ENCODE measurements around the gene CDH4.
"Not testable (repeated sequence)": the region's sequence is repeated elsewhere in the genome, so short reads cannot be mapped to it uniquely, and the experiment has no call there.

Gene CDH4

DNA sequence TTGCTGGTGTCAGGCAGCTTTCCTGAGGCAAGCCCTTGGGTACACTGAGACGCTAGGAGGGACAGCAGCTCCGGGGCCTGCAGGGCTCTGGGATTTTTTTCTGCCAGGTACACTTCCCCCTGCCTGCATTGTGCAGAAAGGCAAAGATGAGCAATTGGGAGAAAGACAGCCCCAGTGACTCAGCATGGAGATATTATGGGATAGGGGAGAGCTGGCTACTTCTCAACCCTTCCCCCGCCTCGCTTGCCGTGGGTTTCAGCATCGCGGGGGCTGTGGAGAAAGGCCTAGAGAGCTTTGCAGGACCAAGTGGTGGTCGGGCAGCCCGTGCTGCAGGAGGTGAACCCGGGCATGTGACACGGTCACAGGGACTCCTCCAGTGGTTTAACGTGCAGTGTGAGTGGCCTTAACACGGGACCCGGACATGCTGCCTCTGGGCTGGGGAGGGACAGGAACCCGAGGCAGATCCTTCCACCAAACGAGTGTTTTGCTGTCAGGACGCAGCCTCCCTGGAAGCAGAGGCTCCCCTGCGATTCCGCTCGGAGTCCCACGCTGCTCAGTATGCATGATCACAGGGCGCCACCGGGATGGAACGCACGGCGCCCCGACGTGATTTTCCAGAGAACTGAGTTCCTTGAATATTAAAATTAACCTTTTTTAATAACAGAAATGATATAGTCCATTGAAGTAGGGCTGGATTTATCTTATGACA, 139.9 kb downstream of the CDH4 start:
- DNase-seq: no peak

DNA sequence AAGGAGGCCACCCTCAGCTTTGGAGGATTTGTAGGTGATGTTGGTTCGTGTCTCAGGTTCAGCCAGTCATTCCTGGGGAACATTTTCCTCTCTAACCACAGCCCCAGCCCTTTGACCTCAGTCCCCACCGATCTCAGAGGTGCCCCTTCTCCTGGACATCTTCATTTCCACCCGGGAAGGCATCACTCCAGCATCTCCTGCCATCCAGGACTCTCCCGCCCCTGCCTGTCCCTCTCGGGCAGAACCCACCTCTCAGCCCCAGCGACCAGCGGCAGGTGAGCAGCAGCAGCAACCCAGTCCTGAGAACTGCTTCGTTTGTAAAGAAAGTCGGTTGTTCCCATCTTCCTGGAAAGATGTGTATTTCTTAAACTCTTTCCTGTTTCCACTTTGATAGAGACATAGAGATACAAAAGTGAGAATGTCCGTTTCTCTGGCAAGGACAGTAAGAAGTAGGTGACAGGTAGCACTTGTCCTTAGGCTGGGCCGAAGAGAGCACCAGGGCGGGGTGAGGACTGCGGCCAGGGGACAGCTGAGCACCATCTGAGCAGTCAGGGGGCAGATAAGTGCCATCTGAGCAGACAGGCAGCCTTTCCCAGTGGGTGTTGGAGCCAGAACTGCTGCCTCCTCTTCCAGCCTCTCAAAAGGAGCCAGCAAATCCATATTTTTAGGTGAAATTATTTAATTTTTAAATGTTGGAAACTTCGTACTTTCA, 142.2 kb downstream of the CDH4 start:
- no peak for DNase-seq

DNA sequence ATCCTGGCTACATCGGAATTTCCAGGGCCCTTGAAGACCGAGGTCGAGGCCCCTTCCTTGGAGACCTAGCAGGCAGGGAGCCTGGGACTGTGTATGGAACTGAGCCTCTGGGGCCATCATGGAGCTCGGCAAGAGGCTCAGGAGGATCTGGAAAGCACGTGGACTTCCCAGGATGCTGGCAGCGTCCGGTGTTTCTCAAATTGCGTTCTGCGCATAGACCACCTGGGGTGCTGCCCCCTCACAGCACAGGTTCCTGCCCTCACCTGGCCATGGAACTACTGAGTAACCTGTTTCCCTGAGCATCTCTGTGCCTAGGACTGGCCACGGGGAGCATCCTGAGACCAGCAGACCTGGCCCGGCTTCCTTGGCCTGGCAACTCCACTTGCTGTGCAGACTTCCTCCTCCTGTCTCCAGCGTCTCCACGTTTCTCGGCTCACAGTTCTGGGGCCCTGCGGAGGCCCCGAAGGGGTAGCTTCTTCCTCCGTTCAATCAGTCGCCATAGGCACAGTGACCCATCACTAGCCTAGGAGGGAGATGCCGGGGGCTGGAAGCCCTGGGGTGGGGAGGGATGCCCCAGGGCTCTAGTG, 144.3 kb downstream of the CDH4 start:
- no peak for DNase-seq

DNA sequence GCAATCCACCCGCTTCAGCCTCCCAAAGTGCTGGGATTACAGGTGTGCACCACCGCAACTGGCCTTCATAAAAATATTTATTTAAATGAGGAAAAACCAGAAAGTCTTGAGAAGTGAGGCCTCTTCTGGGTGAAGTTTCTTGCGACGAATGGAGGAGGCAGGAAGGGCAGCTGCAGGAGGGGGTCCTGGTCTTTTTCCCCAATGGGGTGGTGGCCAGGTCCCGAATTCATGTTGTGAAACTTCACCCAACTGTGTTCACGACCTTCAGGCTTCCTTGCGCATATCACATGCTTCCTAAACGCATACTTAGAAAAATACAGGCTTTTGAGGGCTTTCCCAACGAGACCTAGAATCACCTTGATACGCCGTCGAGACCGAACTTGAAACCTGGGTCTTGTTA, 145.1 kb downstream of the CDH4 start:
- DNase-seq: no peak

DNA sequence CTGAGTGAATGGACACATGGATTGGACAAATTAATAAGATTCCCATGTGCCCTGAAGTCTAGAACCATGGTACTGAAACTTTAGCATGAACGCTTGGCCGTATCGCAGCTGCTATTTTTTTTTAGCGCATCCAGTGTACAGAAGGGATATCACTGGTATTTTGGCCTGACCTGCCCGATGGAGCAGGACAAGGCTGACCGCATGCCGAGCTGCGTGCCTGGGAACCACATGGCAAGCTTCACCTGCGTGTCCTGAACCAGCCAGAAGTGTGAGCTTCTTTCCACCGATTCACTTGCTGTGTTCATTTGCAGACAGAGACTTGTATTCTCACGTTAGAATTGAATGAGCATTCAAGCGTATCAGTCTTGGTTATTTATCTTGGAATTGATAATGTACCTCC, 145.7 kb downstream of the CDH4 start:
- no peak for DNase-seq

DNA sequence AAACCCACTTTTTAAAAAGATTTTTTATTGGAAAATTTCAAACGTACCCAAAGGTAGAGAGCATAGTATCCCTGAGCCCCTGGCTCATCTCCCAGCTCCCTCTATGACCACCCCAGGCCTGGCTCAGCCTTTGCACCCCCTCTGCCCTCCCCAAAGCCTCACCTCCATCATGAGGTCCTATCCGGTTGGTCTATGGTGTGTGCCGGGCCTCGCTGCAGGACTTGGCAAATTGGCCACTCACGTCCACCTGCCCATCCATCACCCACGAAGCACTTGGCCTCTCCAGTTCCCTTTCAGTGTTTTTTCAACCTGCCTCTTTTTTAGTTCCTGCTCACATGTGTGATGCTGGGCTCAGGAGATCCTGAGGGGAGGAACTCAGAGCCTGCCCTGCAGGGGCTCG, 147.4 kb downstream of the CDH4 start:
- no peak for DNase-seq

DNA sequence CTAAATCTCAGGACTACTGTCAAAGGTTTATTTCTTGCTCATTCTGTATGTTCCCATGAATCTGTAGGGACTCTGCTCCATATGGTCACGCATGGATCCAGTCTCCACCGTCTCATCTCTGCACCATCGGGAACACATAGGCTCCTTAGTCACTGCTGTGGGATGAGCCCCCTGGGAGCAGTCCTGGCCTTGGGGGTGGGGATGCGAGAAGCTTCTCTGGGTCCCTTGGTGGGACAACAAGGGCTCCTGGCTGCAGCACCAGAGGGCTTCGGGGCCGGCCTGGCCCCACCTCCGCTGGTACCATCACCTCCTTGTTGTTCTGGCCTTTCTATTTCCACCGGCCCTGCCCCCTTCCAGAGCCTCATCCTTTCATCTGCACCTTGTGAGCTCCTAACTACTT, 148.4 kb downstream of the CDH4 start:
- no peak for DNase-seq

DNA sequence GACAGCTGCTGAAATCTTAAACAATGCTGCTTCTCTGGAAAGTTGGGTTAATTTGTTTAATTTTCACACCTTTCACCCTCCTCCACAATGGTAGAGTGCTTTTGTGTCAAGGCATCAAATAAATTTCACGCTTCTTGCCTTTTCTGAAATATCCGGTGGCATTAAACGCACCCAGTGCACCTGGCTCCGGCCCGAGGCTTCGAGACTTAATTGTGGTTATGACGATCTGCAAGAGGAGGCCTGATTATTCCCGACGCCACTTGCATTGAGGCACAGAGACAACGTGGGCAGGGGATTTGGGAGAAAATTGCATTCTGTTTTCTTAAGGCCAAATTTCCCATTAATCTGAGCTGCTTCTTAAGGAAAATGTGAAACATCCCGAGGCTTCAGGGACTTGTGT, 152.2 kb downstream of the CDH4 start:
- DNase-seq: no peak

DNA sequence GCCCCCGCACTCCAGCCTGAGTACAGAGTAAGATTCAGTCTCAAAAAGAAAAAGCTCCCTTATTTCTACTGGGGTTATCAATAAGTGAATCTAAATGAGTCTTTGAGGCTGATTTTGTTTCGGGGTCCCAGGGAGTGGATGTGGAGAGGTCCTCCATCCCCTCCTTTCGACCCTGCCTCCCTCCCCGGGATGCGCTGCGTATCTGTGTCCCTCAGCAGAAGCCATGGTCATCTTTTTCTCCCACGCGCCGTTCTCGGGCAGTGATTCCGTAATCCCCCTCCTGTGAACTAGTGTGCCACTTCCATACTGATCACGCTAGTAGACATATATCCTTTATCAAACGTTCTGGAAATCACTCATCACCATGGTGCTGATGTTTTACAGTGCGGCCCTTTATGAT, 152.9 kb downstream of the CDH4 start:
- no peak for DNase-seq

DNA sequence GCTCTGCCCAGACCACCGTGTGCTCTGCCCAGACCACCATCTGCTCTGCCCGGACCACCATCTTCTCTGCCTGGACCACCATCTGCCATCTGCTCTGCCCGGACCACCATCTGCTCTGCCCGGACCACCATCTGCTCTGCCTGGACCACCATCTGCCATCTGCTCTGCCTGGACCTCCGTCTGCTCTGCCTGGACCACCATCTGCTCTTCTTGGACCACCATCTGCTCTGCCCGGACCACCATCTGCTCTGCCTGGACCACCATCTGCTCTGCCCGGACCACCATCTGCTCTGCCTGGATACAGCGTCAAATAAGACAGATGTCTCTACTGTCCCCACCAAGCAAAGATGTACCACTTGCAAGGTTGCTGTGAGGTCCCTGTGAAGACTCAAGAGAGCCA, 154.7 kb downstream of the CDH4 start:
- not testable (repeated sequence) for DNase-seq

DNA sequence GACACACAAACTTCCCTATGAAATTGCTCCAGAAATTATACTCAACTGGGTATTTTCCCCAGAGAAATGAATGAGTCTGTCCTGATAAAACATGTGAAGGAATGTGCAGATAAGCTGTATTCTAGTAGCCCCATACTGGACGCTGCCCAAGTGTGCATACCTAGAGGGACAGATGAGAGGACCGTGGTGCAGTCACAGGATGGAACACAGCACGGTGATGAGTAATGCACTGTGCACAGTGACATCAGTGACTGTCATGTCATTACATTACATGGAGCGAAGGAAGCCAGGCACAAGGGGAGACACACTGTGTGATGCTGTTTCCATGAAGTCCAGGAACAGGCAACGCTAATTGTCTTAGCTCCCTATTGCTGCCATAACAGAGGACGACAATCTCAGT, 155.5 kb downstream of the CDH4 start:
- no peak for DNase-seq

DNA sequence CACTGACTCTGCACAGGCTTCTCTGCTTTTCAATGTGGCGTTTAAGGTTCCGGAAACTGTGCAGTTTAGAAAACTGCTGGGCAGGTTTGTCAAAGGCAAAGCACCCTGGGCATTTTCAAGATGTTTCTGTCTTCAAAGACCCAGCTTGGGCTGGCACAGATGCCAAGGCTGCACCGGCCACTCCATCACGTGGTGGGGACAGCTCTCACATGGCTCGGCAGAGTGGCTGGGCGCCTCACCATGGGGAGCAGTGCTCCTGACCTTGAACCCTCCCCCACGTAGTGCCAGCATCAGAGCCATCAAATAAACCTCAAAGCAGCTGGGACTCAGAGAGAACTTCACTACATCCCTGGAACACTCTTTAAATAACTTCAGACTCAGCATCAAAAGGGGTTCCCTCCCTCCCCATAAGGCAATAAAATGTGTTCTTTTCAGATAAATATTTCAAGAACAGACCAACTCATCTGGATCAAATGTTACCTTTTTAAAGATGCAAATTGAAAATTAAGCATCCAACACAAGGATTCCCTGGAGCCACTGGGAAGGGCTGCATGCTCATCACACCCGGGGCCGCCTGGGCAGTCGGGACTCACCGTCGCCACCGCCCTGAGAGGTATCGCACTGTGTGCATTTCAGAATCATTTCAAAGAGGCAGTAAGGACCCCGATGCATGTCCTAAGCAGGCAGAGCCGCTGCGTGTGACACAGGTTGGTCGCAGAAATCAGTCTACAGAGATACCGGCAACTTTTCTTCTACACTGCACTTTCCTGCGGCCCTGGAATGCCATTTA, 157.1 kb downstream of the CDH4 start:
- no peak for DNase-seq

DNA sequence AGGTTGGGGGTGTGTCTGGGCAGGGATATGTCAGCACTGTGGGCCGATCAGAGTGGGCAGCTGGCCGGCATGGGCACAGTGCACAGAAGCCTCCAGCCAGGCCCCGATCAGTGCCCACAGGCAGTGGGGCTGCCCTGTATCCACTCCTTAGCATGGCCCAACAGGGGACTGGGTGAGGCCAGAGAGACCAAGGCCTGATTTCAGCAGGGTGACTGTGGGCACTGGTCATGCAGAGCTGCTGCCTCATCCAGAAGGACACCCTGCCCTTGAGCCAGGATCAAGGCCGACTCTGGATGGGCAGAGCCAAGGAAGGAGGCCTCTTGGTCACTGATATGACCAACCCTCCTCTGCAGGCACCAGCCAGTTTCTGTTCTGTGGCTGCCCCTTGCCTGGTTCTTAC, 159.7 kb downstream of the CDH4 start:
- no peak for DNase-seq

DNA sequence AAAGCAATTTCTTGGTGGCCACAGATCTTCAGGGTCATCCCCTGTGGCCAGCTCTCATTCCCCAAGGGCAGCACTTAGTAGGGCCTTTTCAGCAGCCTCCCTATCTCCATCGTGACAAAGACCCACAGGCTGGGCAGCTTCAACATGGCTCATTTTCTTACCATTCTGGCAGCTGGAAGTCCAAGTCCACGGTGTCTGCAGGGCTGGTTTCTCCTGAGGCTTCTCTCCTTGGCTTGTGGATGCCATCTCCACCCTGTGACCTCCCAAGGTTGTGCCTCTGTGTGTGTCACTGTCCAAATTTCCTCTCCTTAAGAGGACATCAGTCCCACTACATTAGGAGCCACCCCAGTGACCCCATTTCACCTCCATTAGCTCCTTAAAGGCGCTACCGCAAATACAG, 161.7 kb downstream of the CDH4 start:
- no peak for DNase-seq

DNA sequence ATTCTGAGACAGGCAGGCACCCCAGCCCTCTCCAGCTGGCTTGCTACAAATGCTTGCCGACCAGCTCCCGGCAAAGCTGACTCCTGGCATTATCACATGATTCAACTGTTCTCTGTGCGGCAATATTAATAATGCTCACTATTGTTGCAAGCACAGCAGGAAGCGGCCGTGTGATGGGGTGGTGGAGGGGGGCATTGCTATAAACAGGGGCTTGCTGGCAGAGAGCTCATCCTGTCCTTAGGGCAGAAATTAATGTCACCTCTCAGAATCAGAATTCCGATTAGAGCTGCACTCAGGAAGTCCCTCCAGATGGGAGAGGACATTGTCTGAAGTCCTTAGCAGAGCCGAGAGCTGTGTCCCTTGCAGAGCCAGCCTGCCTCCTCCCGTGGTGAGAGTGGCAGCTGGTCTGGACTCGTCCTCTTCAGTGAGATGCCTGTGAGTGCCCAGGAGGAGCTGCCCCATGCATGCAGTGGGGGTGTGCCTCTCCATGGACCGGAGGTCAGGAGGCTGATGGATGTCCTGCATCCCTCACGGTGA, 162.5 kb downstream of the CDH4 start:
- DNase-seq: no peak

DNA sequence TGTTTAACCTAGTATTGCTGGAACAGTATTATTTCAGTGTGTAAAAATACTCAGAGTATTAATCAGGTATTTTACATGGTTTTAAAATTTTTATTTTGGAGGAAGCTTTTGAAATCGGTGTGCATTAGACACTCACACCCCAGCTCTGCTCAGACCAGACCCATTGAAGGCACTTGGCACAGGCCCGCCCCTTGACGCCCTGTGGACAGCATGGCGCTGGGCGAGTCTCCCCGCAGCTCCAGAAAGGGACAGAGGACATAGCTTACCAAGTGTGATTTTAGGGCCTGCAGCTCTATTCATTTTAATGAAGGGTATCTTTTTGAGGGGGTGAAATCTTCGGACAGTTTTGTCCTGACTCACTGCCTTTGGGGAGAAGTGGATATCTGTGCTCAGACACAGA, 164.5 kb downstream of the CDH4 start:
- DNase-seq: no peak

DNA sequence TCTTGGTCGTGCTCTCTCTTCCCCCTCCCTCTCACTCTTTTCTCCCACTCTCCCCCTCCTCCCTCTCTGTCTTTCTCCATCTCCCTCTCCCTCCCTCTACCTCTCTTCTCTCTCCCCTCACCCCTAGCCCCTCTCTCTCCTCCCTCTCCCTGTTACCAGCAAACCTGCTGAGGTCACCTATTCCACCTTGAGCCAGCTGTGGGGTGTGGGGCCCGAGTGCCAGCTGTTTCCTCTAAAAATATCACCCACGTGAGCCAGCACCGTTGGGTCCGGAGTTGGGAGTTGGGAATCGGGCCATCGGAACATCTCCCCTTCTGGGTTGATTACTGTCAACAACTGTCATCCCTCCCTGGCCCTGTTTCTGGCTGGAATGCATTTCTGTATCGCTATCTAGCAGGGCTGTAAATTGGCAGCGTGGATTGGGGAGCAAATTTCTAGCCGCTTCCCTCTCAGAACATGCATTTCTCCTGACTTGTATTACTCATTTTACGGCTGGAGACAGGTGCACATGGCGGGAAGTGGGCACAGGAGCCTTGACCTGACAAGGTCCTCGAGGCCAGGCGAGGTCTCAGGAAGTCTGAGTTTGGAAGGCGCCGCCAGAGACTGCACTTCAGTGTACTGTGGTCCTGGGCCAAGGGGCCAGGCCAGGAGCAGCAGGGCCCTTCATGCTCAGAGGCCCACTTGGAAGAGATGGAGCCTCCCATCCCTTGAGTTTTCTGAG, 165.3 kb downstream of the CDH4 start:
- no peak for DNase-seq

DNA sequence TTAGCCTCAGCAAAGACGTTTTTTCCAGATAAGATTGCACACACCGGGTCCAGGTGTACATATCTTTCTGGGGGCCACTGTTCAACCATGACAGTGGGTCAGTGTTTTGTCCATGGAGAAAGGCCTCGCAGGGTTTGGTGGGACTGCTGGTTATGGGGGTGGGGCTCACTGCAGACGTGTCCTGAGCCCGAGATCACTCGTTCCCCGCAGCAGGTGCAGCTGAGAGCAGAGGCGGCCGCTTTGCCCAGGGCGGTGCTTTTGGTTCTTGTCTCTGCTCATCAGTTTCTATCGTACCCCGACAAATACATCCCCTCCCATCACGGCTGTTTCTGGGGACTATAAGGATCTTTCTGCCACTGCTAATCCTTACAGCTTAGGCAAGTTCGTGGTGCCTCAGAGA, 166.9 kb downstream of the CDH4 start:
- no peak for DNase-seq

DNA sequence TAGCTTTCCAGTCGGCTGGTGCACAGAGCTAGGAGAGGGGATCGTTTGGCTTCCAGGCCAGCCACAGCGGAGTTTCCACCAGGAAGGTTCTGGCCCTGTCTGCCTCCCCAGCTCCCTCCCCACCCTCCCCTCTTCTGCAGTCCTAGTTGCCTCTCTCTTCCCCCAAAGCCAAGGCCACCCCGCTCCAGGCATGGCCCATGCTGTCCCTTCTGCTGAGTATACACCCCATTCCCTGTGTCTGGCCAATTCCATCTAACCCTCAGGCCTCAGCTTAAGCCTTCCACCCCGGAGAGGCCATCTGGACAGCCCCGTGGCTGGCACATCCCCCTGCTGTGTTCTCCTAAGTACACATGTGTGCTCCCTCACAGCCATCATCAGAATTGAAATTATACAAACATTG, 167.4 kb downstream of the CDH4 start:
- DNase-seq: no peak

DNA sequence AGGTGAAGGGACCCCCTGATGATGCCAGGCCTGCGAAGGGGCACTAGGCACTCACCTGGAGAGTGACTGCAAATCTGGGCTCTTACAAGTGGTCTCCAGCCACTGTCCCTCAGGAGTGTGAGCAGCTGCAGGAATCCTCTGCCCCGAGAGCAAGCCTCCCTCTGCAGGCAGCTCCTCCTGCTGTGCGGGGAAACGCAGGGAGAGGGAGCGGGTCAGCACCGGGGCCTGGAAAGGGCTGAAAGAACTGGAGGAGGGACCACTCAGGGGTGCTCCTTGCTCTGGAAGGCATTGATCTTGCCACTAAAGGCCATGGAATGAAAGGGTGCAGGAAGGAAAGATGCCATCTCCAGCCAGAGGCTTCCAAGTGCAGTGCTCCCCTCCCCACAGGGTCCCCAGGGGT, 168.0 kb downstream of the CDH4 start:
- no peak for DNase-seq

DNA sequence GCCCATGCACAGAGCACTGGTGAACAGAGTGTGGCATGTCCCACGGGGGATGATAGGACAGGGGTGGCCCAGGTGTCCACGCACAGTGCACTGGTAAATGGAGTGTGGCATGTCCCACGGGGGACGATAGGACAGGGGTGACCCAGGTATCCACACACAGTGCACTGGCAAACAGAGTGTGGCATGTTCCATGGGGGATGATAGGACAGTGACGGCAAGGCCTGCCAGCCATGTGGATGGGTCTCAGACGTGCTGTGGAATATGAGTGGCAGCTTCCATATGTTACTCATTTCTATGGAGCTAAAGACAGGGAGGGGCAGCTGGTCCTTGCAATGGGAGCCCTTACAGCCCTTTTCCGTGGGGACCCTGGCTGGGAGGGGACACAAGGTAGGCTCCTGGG, 168.7 kb downstream of the CDH4 start:
- no peak for DNase-seq

DNA sequence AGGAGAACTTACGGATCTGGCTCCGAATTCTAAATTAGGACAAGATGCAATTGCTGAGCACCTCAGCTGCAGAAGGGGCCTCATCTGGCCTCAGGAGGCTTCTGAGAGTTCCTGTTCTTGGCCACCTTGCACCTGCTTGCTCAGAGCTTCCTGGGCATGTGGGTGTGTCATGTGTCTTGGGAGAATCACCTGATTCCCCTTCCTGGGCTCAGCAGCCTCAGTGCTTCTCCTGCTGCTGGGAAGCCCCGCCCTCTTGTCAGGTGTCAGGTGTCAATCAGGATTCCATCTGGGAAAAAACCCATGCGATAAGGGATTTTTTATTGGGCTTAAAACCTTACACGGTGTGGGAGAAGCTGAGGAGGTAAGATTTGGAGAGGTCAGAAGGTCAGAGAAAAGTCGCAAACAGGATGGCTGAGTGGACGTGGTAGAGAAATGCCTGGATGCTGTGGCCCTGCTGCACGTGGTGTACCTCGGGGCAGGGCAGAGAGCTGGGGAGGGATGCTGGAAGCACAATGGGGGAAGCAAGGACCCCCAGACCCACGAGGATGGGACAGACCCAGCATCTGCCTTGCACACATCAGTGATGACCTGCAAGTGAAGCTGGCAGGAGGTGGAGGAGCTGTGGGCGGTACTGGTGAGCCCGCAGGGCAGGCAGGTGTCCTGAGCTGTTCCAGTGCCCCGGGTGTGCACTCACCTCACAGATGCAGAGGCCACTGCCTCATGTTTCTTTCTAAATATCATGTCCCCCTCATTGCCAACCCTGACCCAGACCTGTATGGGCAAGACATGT, 170.8 kb downstream of the CDH4 start:
- no peak for DNase-seq

All from NCI-H1436 (cell line).